ENCODE results near the gene UBA7.
"Not testable (repeated sequence)": the region's sequence is repeated elsewhere in the genome, so short reads cannot be mapped to it uniquely, and the experiment has no call there.

The UBA7 gene

GRCh38 chr3:49804141-49805041 is 9.4 kb downstream of the UBA7 start:
- no peak for DNase-seq

- DNase-seq = peak in 1 of 2 experiments; percentile 37
These were observed 10.2 kb downstream of the UBA7 start for GRCh38 chr3:49803465-49804140.

GRCh38 chr3:49802719-49803464 is 10.9 kb downstream of the UBA7 start, which contains the start of gene INKA1:
INKA1 (plus strand) TSS chr3:49803261; CDS start chr3:49803393, 132 bp downstream.
- peak; percentile 58 for DNase-seq

- DNase-seq = no peak
These were observed 12.6 kb downstream of the UBA7 start for GRCh38 chr3:49801160-49801559.

- peak in 1 of 2 experiments; percentile 4 for DNase-seq
These were observed 14.0 kb downstream of the UBA7 start, which contains the start of gene CDHR4 for GRCh38 chr3:49799761-49800160. CDHR4 (minus strand) TSS chr3:49799873; CDS start chr3:49799812, 61 bp downstream.

GRCh38 chr3:49799105-49799504 is 14.6 kb downstream of the UBA7 start:
- no peak for DNase-seq

- no peak for DNase-seq
These were observed 18.5 kb downstream of the UBA7 start for GRCh38 chr3:49794926-49795905.

- DNase-seq = no peak
These were observed 19.3 kb downstream of the UBA7 start for GRCh38 chr3:49794431-49794830.

- DNase-seq = no peak
These were observed 20.2 kb downstream of the UBA7 start for GRCh38 chr3:49793486-49794085.

- no peak for DNase-seq
These were observed 21.2 kb downstream of the UBA7 start for GRCh38 chr3:49792371-49793150.

- no peak for DNase-seq
These were observed 22.2 kb downstream of the UBA7 start for GRCh38 chr3:49791571-49791970.

GRCh38 chr3:49790626-49791411 is 22.9 kb downstream of the UBA7 start:
- DNase-seq = no peak

GRCh38 chr3:49788056-49788455 is 25.7 kb downstream of the UBA7 start:
- DNase-seq = no peak

- no peak for DNase-seq
These were observed 26.2 kb downstream of the UBA7 start for GRCh38 chr3:49787536-49787935.

- DNase-seq = no peak
These were observed 26.6 kb downstream of the UBA7 start for GRCh38 chr3:49787182-49787464.

GRCh38 chr3:49786357-49787181 is 27.2 kb downstream of the UBA7 start, which contains the start of gene IP6K1:
IP6K1 (minus strand) TSS chr3:49786542; CDS start chr3:49748040, 38,502 bp downstream.
- peak; percentile 95 to 96 for DNase-seq

GRCh38 chr3:49785565-49786356 is 28.0 kb downstream of the UBA7 start:
- peak in 1 of 2 experiments; percentile 8 for DNase-seq

GRCh38 chr3:49782277-49782676 is 31.5 kb downstream of the UBA7 start:
- not testable (repeated sequence) for DNase-seq

Measured in SW 1271 (cell line).